Measurements from ENCODE around the gene KANSL1.
"Not testable (repeated sequence)": the region's sequence is repeated elsewhere in the genome, so short reads cannot be mapped to it uniquely, and the experiment has no call there.

The KANSL1 gene

GRCh38 chr17:46199379-46199778, 6.2 kb upstream of the KANSL1 start:
- DNase-seq (ENCODE audit: low read depth in 1 of 2, low spot score in 1 of 2) = no peak
- TF ChIP-seq JUND (IDR thresholded peaks at IDR 0.05; ENCODE audit: low read depth) = no peak
- in situ Hi-C loops (cut with HindIII; ENCODE audit: low pct_unique_long_range_greater_than_20kb, low sequenced_read_pairs) = no loop called here

GRCh38 chr17:46198233-46198632, 5.0 kb upstream of the KANSL1 start:
- no peak for DNase-seq (ENCODE audit: low read depth in 1 of 2, low spot score in 1 of 2)
- in situ Hi-C loops (cut with HindIII; ENCODE audit: low pct_unique_long_range_greater_than_20kb, low sequenced_read_pairs) = no loop called here

GRCh38 chr17:46197530-46197929, 4.3 kb upstream of the KANSL1 start:
- in situ Hi-C loops (cut with HindIII; ENCODE audit: low pct_unique_long_range_greater_than_20kb, low sequenced_read_pairs) = no loop called here
- DNase-seq (ENCODE audit: low read depth in 1 of 2, low spot score in 1 of 2) = no peak
- TF ChIP-seq JUND (IDR thresholded peaks at IDR 0.05; ENCODE audit: low read depth) = no peak

More at GRCh38 chr17:46198233-46198632, 5.0 kb upstream of the KANSL1 start:
- TF ChIP-seq JUND (IDR thresholded peaks at IDR 0.05; ENCODE audit: low read depth) = no peak

GRCh38 chr17:46195939-46196716, 2.9 kb upstream of the KANSL1 start:
- TF ChIP-seq JUND (IDR thresholded peaks at IDR 0.05; ENCODE audit: low read depth) = no peak
- no peak for DNase-seq (ENCODE audit: low read depth in 1 of 2, low spot score in 1 of 2)
- in situ Hi-C loops (cut with HindIII; ENCODE audit: low pct_unique_long_range_greater_than_20kb, low sequenced_read_pairs) = no loop called here

GRCh38 chr17:46195217-46195855, 2.1 kb upstream of the KANSL1 start:
- no peak for DNase-seq (ENCODE audit: low read depth in 1 of 2, low spot score in 1 of 2)
- no peak for TF ChIP-seq JUND (IDR thresholded peaks at IDR 0.05; ENCODE audit: low read depth)
- in situ Hi-C loops (cut with HindIII; ENCODE audit: low pct_unique_long_range_greater_than_20kb, low sequenced_read_pairs) = no loop called here

GRCh38 chr17:46194393-46195216, 1.4 kb upstream of the KANSL1 start:
- no peak for TF ChIP-seq JUND (IDR thresholded peaks at IDR 0.05; ENCODE audit: low read depth)
- in situ Hi-C loops (cut with HindIII; ENCODE audit: low pct_unique_long_range_greater_than_20kb, low sequenced_read_pairs) = no loop called here
- peak in 1 of 2 experiments; percentile 56 for DNase-seq (ENCODE audit: low read depth in 1 of 2, low spot score in 1 of 2)

- peak; percentile 98 to 99 for DNase-seq (ENCODE audit: low read depth in 1 of 2, low spot score in 1 of 2)
- TF ChIP-seq JUND (IDR thresholded peaks at IDR 0.05; ENCODE audit: low read depth) = no peak
- in situ Hi-C loops (cut with HindIII; ENCODE audit: low pct_unique_long_range_greater_than_20kb, low sequenced_read_pairs) = no loop called here
Measured at GRCh38 chr17:46193626-46194392, 580 bp upstream of the KANSL1 start.

- in situ Hi-C loops (cut with HindIII; ENCODE audit: low pct_unique_long_range_greater_than_20kb, low sequenced_read_pairs) = no loop called here
- peak; percentile 75 to 80 for DNase-seq (ENCODE audit: low read depth in 1 of 2, low spot score in 1 of 2)
- no peak for TF ChIP-seq JUND (IDR thresholded peaks at IDR 0.05; ENCODE audit: low read depth)
Measured at GRCh38 chr17:46192439-46193150, 634 bp downstream of the KANSL1 start.

GRCh38 chr17:46192189-46192438, 1.1 kb downstream of the KANSL1 start:
- TF ChIP-seq JUND (IDR thresholded peaks at IDR 0.05; ENCODE audit: low read depth) = no peak
- no peak for DNase-seq (ENCODE audit: low read depth in 1 of 2, low spot score in 1 of 2)
- in situ Hi-C loops (cut with HindIII; ENCODE audit: low pct_unique_long_range_greater_than_20kb, low sequenced_read_pairs) = no loop called here

- peak; percentile 56 to 76 for DNase-seq (ENCODE audit: low read depth in 1 of 2, low spot score in 1 of 2)
- in situ Hi-C loops (cut with HindIII; ENCODE audit: low pct_unique_long_range_greater_than_20kb, low sequenced_read_pairs) = no loop called here
- no peak for TF ChIP-seq JUND (IDR thresholded peaks at IDR 0.05; ENCODE audit: low read depth)
Measured at GRCh38 chr17:46191322-46192188, 1.7 kb downstream of the KANSL1 start.

GRCh38 chr17:46190763-46191162, 2.5 kb downstream of the KANSL1 start:
- in situ Hi-C loops (cut with HindIII; ENCODE audit: low pct_unique_long_range_greater_than_20kb, low sequenced_read_pairs) = no loop called here
- no peak for TF ChIP-seq JUND (IDR thresholded peaks at IDR 0.05; ENCODE audit: low read depth)

GRCh38 chr17:46186827-46187235, 6.4 kb downstream of the KANSL1 start:
- DNase-seq (ENCODE audit: low read depth in 1 of 2, low spot score in 1 of 2) = peak in 1 of 2 experiments; percentile 80
- in situ Hi-C loops (cut with HindIII; ENCODE audit: low pct_unique_long_range_greater_than_20kb, low sequenced_read_pairs) = not testable (repeated sequence)

More at GRCh38 chr17:46190763-46191162, 2.5 kb downstream of the KANSL1 start:
- no peak for DNase-seq (ENCODE audit: low read depth in 1 of 2, low spot score in 1 of 2)
